Muscle layer of duodenum (tissue), 2 donors: ENCODE data around the gene FAM234A.

Experiments used
- H3K27ac ChIP-seq: one replicate; pipeline ENCODE4 v1.7.0; 2013; ENCODE audit warnings: mild to moderate bottlenecking, low read length
- H3K27me3 ChIP-seq: one replicate; pipeline ENCODE4 v1.7.0; 2013; ENCODE audit warnings: low read depth, mild to moderate bottlenecking, control low read depth, low read length
- H3K36me3 ChIP-seq, 2 donors: one replicate each; pipeline ENCODE4 v1.7.0; 2013; ENCODE audit warnings: low read length in 2 of 2, control low read depth in 1 of 2, mild to moderate bottlenecking in 1 of 2; ENCODE audit not compliant: insufficient read depth in 2 of 2, control insufficient read depth in 1 of 2
- H3K4me1 ChIP-seq, 2 donors: one replicate each; pipeline ENCODE4 v1.7.0; 2013; ENCODE audit warnings: low read length in 2 of 2, mild to moderate bottlenecking in 2 of 2, control low read depth in 1 of 2, moderate library complexity in 1 of 2; ENCODE audit not compliant: insufficient read depth in 2 of 2, control insufficient read depth in 1 of 2
- H3K4me3 ChIP-seq, 2 donors: one replicate each; pipeline ENCODE4 v1.7.0; 2013; ENCODE audit warnings: low read length in 2 of 2, low read depth in 1 of 2, mild to moderate bottlenecking in 1 of 2
- H3K9me3 ChIP-seq, 2 donors: one replicate each; pipeline ENCODE4 v1.7.0; 2013; ENCODE audit warnings: low read length in 2 of 2, control low read depth in 1 of 2, mild to moderate bottlenecking in 1 of 2; ENCODE audit not compliant: control insufficient read depth in 1 of 2
- donor health status: healthy.

The FAM234A gene

GRCh38 chr16:285146-286055 is 50.8 kb downstream of the FAM234A start:
- no peaks in the 10 kb centered on the region for H3K27me3 ChIP-seq
- peaks cover 0 to 12% of the 10 kb centered on the region in 2 donors for H3K4me1 ChIP-seq
- peaks cover 0 to 34% of the 10 kb centered on the region in 2 donors for H3K36me3 ChIP-seq
- no peaks in the 10 kb centered on the region for H3K9me3 ChIP-seq
- no peak overlapping the region for H3K4me3 ChIP-seq
- H3K27ac ChIP-seq = no peak overlapping the region

GRCh38 chr16:286491-287297 is 52.1 kb downstream of the FAM234A start:
- Histone ChIP-seq H3K36me3 (peaks cover 0 to 47% of the 10 kb centered on the region in 2 donors), H3K9me3 (no peaks in the 10 kb centered on the region), H3K27ac (no peak overlapping the region), H3K4me1 (peaks cover 0 to under 1% of the 10 kb centered on the region in 2 donors), H3K4me3 (no peak overlapping the region), H3K27me3 (no peaks in the 10 kb centered on the region)

GRCh38 chr16:287298-287811 is 52.7 kb downstream of the FAM234A start:
- no peak overlapping the region for H3K27ac ChIP-seq
- no peaks in the 10 kb centered on the region for H3K9me3 ChIP-seq
- H3K4me1 ChIP-seq = no peaks in the 10 kb centered on the region
- H3K36me3 ChIP-seq = peaks cover 0 to 54% of the 10 kb centered on the region in 2 donors
- H3K27me3 ChIP-seq = no peaks in the 10 kb centered on the region
- H3K4me3 ChIP-seq = no peak overlapping the region

- Histone ChIP-seq H3K27ac (no peak overlapping the region), H3K9me3 (no peaks in the 10 kb centered on the region), H3K36me3 (peaks cover 0 to 63% of the 10 kb centered on the region in 2 donors), H3K4me3 (no peak overlapping the region), H3K27me3 (no peaks in the 10 kb centered on the region), H3K4me1 (no peaks in the 10 kb centered on the region)
These were observed 53.6 kb downstream of the FAM234A start for GRCh38 chr16:287981-288920.

- no peaks in the 10 kb centered on the region for H3K4me1 ChIP-seq
- peaks cover 0 to 65% of the 10 kb centered on the region in 2 donors for H3K36me3 ChIP-seq
- H3K9me3 ChIP-seq = no peaks in the 10 kb centered on the region
- no peak overlapping the region for H3K4me3 ChIP-seq
- no peaks in the 10 kb centered on the region for H3K27me3 ChIP-seq
- H3K27ac ChIP-seq = no peak overlapping the region
These were observed 54.9 kb downstream of the FAM234A start for GRCh38 chr16:289395-289997.

GRCh38 chr16:290015-290680 is 55.5 kb downstream of the FAM234A start:
- no peaks in the 10 kb centered on the region for H3K9me3 ChIP-seq
- peaks cover 0 to 65% of the 10 kb centered on the region in 2 donors for H3K36me3 ChIP-seq
- H3K27ac ChIP-seq = no peak overlapping the region
- no peaks in the 10 kb centered on the region for H3K27me3 ChIP-seq
- H3K4me1 ChIP-seq = no peaks in the 10 kb centered on the region
- H3K4me3 ChIP-seq = no peak overlapping the region

GRCh38 chr16:290681-291405 is 56.2 kb downstream of the FAM234A start:
- no peaks in the 10 kb centered on the region for H3K27me3 ChIP-seq
- H3K27ac ChIP-seq = no peak overlapping the region
- H3K4me1 ChIP-seq = no peaks in the 10 kb centered on the region
- H3K9me3 ChIP-seq = no peaks in the 10 kb centered on the region
- H3K36me3 ChIP-seq = peaks cover 0 to 68% of the 10 kb centered on the region in 2 donors
- no peak overlapping the region for H3K4me3 ChIP-seq

- H3K4me3 ChIP-seq = no peak overlapping the region
- no peaks in the 10 kb centered on the region for H3K27me3 ChIP-seq
- H3K36me3 ChIP-seq = peaks cover 0 to 75% of the 10 kb centered on the region in 2 donors
- H3K4me1 ChIP-seq = no peaks in the 10 kb centered on the region
- H3K9me3 ChIP-seq = no peaks in the 10 kb centered on the region
- H3K27ac ChIP-seq = no peak overlapping the region
These were observed 56.9 kb downstream of the FAM234A start for GRCh38 chr16:291539-291938.

- no peaks in the 10 kb centered on the region for H3K9me3 ChIP-seq
- no peak overlapping the region for H3K4me3 ChIP-seq
- peaks cover 0 to 79% of the 10 kb centered on the region in 2 donors for H3K36me3 ChIP-seq
- no peaks in the 10 kb centered on the region for H3K27me3 ChIP-seq
- no peak overlapping the region for H3K27ac ChIP-seq
- H3K4me1 ChIP-seq = no peaks in the 10 kb centered on the region
These were observed 58.6 kb downstream of the FAM234A start for GRCh38 chr16:293043-293775.
